Retinal pigment epithelial cell (primary cell): Measurements from ENCODE around the gene SCGB3A1.

ENCODE experiments used
- DNase-seq: peaks from one replicate; pipeline ENCODE4 v3.0.0-alpha.2; 2010; ENCODE audit warnings: low read depth
- H3K4me3 ChIP-seq: 2 replicates; pipeline ENCODE4 v1.5.1; 2011; ENCODE audit warnings: mild to moderate bottlenecking, low read length, control low read depth, moderate library complexity
- TF ChIP-seq, protein P1 (sequence below): conservative IDR thresholded peaks from 2 replicates; pipeline ENCODE4 v1.5.1; 2011; ENCODE audit warnings: low read depth, low read length, control low read depth, inconsistent platforms

Gene SCGB3A1

DNA sequence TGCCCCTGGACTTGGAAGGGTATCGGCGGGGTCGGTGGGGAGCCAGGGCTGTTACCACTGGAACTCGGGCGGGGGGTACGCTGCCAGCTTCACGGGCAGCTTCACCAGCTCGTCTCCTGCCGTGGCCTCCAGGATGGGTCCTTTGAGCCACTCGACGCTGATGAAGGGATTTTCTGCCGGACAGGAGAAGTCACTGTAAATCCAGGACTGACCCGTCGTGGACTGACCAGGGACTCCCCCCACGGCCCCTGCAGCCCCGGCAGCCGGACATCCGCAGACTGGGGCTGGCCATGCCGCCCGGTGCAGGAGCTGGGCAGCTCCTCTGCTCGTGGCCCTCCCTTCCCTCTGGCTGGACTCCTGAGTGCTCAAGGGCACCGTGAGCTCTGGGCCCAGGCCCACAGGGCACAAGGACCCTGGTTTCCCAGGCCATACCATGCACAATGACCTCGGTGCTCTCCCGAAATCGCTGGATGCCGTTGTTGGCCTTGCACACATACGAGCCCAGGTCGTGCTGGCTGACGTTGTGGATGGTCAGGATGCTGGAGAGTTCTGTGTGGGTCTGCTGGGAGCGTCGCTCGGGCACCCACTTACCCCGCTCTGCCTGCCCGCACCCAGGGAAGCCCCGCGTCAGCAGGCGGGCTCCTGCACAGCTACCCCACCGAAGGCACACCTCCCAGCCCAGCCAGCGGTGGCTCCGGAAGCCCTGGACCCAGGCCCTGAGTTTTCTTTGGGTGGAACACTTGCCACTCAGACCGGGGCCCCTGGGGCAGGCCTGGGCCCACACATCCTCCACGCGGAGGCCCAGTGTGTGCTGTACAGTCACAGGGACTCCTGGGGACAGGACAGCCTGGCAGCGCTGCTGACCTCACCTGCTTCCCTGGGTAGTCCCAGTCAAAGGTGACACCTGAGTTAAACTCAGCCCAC is 37.8 kb upstream of the SCGB3A1 start:
- TF ChIP-seq, protein P1, sequence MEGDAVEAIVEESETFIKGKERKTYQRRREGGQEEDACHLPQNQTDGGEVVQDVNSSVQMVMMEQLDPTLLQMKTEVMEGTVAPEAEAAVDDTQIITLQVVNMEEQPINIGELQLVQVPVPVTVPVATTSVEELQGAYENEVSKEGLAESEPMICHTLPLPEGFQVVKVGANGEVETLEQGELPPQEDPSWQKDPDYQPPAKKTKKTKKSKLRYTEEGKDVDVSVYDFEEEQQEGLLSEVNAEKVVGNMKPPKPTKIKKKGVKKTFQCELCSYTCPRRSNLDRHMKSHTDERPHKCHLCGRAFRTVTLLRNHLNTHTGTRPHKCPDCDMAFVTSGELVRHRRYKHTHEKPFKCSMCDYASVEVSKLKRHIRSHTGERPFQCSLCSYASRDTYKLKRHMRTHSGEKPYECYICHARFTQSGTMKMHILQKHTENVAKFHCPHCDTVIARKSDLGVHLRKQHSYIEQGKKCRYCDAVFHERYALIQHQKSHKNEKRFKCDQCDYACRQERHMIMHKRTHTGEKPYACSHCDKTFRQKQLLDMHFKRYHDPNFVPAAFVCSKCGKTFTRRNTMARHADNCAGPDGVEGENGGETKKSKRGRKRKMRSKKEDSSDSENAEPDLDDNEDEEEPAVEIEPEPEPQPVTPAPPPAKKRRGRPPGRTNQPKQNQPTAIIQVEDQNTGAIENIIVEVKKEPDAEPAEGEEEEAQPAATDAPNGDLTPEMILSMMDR = no peak
- no peak overlapping the region for H3K4me3 ChIP-seq
- DNase-seq = no peak

GRCh38 chr5:180628211-180628610 is 36.9 kb upstream of the SCGB3A1 start:
- DNase-seq = no peak
- TF ChIP-seq, protein P1 = no peak
- no peak overlapping the region for H3K4me3 ChIP-seq

GRCh38 chr5:180627386-180628120 is 36.3 kb upstream of the SCGB3A1 start:
- TF ChIP-seq, protein P1 = no peak
- no peak for DNase-seq

GRCh38 chr5:180626661-180627385 is 35.5 kb upstream of the SCGB3A1 start:
- no peak for DNase-seq
- H3K4me3 ChIP-seq = no peak overlapping the region
- TF ChIP-seq, protein P1 = no peak

More at GRCh38 chr5:180627386-180628120, 36.3 kb upstream of the SCGB3A1 start:
- H3K4me3 ChIP-seq = no peak overlapping the region

- H3K4me3 ChIP-seq = no peak overlapping the region
- TF ChIP-seq, protein P1 = no peak
- no peak for DNase-seq
Observed at GRCh38 chr5:180625791-180626660, 34.7 kb upstream of the SCGB3A1 start.

DNA sequence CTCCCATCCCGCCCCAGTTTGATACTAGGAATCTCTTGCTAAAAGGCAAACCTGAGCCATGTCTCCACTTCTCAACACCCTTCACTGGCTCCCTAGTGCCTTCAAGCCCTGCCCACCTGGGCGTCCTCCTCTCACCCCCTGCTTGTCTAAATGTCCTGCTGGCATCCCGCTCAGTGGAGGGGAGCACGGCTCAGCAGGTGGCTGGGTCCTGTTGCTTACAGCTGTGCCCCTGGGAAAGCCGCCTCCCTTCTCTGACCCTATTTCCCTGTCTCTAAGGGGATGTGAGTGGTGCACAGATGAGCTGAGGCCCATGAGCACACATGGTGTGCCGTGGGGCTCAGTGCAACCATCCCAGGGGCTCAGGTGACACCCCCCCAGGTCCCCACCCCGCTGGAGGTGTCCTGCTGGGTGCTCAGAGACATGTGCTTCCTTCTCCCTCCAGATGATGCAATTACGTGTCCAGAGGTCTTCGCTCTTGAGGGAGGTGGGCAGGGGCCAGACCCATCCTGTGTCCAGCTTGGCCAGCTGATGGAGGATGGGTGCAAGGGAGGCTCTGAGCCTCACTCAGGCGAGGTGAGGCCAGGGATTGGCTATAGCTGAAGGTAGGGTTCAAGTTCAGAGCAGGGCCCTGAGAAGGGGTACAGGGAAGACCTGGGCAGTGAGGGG is 34.0 kb upstream of the SCGB3A1 start:
- TF ChIP-seq, protein P1 = no peak
- no peak overlapping the region for H3K4me3 ChIP-seq
- DNase-seq = no peak
